Fibroblast of lung (primary cell): ENCODE data around the gene RGS2.

Experiments used
- EZH2 ChIP-seq: IDR thresholded peaks from 2 replicates; pipeline ENCODE4 v1.5.1; 2012; ENCODE audit warnings: low read length, control low read depth, mild to moderate bottlenecking; ENCODE audit errors: missing control alignments
- TF ChIP-seq, protein P1 (sequence below), 2 donors: IDR thresholded peaks in 1 of 2; conservative IDR thresholded peaks in 1 of 2; 1 replicate in 1 of 2; 2 replicates in 1 of 2; pipeline ENCODE4 v1.5.1; 2011 to 2012; ENCODE audit warnings: low read length in 2 of 2, control low read depth in 1 of 2, inconsistent platforms in 1 of 2, low read depth in 1 of 2, mild to moderate bottlenecking in 1 of 2

DNA sequence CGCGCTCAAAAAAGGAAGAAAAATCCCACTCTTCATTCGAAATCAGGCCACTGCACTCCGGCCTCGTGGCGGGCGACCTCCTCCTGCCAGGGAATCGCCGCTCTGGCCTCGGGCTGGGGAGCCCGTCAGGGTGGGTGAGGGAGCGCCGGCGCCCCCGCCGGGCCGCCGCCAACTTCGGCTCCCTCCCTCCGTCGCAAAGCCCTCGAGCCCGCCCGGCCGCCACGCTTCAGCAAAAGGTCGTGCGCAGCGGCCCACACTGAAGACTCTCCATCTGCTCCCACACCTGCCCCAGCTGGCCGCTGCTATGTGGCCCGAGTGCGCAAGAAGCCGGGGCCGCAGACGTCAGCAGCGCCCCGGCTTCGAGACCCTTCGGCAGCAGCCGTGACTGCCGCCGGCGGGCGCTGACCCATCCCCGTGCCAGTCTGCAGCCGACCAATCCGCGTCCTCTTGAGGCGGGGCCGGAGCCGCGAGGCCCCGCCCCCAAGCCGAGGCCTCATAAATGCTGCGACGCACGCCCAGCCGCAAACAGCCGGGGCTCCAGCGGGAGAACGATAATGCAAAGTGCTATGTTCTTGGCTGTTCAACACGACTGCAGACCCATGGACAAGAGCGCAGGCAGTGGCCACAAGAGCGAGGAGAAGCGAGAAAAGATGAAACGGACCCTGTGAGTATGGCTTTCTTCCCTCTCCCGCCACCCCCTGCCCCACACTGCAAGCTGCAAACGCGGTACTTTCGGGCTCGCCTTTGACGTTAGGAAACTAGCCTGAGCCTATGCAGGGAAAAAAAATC lies at the start of gene RGS2:
- TF ChIP-seq, protein P1, sequence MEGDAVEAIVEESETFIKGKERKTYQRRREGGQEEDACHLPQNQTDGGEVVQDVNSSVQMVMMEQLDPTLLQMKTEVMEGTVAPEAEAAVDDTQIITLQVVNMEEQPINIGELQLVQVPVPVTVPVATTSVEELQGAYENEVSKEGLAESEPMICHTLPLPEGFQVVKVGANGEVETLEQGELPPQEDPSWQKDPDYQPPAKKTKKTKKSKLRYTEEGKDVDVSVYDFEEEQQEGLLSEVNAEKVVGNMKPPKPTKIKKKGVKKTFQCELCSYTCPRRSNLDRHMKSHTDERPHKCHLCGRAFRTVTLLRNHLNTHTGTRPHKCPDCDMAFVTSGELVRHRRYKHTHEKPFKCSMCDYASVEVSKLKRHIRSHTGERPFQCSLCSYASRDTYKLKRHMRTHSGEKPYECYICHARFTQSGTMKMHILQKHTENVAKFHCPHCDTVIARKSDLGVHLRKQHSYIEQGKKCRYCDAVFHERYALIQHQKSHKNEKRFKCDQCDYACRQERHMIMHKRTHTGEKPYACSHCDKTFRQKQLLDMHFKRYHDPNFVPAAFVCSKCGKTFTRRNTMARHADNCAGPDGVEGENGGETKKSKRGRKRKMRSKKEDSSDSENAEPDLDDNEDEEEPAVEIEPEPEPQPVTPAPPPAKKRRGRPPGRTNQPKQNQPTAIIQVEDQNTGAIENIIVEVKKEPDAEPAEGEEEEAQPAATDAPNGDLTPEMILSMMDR (conservative IDR thresholded peaks at IDR 0.05 in 1 of 2, IDR thresholded peaks at IDR 0.05 in 1 of 2; ENCODE audit: low read depth in 1 of 2, low read length in 2 of 2), result no peak
- no peak for TF ChIP-seq EZH2
